Measurements from ENCODE around the gene TCERG1L.
"Not testable (repeated sequence)": the region's sequence is repeated elsewhere in the genome, so short reads cannot be mapped to it uniquely, and the experiment has no call there.

The TCERG1L gene

DNA sequence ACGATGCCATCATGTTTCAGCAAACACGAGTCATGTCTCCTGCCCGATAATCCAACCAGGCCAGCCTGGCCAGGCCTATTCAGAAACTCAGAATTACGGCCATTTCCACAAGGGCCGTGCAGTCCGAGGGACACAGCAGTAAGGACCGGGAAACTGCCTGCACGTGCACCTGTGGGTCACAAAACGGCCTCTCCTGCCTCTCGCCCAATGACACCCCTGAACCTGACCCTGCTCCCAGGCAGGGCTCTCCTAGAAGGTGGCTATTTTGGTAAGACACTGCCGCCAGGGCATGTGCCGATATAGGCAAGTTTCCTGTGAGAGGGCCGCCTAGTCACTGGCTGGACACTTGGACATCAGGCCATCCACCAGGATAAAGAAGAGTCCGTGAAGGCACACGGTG lies 196.7 kb downstream of the TCERG1L start:
- no peak for TF ChIP-seq ZNF274 (IDR thresholded peaks at IDR 0.05; ENCODE audit: low read depth, low read length)
- no peak overlapping the region for H3K4me3 ChIP-seq (ENCODE audit: low read length)

DNA sequence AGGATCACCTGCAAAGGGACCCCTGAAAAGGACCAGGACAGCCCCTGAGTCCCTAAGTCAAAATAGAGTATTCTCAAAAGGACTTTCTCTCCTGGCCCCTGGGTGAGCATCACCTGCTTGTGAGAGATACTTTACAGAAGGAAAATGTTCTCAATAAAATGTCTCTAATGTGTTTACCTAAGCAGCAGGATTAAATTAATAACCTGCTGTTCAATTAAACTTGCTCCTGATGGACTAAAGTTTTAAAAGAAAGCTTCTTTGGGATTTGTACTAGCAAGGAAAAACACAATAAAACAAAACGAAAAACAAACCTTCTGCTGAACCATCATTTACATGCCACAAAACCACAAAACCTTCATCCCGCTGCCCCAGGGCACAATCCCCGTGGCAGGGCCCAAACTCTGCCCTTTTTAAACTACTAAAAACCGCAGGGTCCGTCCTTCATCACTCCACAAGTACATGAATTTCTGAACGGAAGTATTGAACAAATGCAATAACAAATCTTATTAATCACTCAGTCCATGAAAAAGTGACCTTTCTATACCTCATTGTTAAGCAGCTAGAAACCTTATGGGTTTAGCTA lies 197.7 kb downstream of the TCERG1L start:
- H3K4me3 ChIP-seq (ENCODE audit: low read length) = no peak overlapping the region
- no peak for TF ChIP-seq ZNF274 (IDR thresholded peaks at IDR 0.05; ENCODE audit: low read depth, low read length)

DNA sequence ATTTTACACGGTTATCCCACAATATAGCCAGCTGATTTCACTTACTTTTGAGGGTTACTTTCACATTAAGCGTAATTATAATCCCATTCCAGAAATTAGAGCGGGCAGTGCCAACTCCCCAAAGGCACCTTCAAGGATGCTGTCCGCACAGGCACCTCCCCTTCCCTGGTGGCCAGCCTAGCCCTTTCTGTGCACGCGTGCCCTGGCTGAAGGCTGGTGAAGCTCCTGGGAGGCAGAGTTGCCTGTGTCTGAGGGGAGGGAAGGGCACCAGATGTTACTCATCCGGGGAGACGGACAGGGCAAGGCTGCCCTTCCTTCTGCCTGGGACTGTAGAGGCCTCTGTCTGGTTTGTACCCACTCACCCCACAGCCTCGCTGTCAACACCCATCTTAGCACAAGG lies 198.4 kb downstream of the TCERG1L start:
- H3K4me3 ChIP-seq (ENCODE audit: low read length) = no peak overlapping the region
- no peak for TF ChIP-seq ZNF274 (IDR thresholded peaks at IDR 0.05; ENCODE audit: low read depth, low read length)

DNA sequence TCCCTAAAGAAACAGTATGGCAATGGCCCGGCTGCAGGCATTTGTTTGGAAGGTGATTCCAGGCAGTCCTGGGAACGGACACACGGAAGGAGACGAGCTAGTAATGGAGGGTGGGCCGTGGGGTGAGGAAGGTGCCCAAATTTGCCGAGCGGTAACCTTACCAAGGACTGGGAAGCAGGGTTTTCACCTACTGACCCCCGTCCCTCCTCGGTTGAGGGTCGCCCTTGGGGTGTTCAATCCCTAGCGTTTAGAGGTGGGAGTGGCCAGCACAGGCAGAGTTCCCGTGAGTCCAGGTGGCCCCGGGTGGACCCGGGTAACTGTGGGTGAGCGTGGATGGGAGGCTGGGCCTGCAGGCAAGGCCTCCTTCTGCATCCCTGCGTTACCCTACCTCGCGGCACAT lies 198.8 kb downstream of the TCERG1L start:
- no peak overlapping the region for H3K4me3 ChIP-seq (ENCODE audit: low read length)
- TF ChIP-seq ZNF274 (IDR thresholded peaks at IDR 0.05; ENCODE audit: low read depth, low read length) = no peak

- TF ChIP-seq ZNF274 (IDR thresholded peaks at IDR 0.05; ENCODE audit: low read depth, low read length) = no peak
- no peak overlapping the region for H3K4me3 ChIP-seq (ENCODE audit: low read length)
Observed at GRCh38 chr10:131111471-131112080, 199.9 kb downstream of the TCERG1L start.

GRCh38 chr10:131111007-131111406 lies 200.5 kb downstream of the TCERG1L start:
- H3K4me3 ChIP-seq (ENCODE audit: low read length) = no peak overlapping the region
- no peak for TF ChIP-seq ZNF274 (IDR thresholded peaks at IDR 0.05; ENCODE audit: low read depth, low read length)

GRCh38 chr10:131110241-131110783 lies 201.2 kb downstream of the TCERG1L start:
- H3K4me3 ChIP-seq (ENCODE audit: low read length) = no peak overlapping the region
- TF ChIP-seq ZNF274 (IDR thresholded peaks at IDR 0.05; ENCODE audit: low read depth, low read length) = no peak

DNA sequence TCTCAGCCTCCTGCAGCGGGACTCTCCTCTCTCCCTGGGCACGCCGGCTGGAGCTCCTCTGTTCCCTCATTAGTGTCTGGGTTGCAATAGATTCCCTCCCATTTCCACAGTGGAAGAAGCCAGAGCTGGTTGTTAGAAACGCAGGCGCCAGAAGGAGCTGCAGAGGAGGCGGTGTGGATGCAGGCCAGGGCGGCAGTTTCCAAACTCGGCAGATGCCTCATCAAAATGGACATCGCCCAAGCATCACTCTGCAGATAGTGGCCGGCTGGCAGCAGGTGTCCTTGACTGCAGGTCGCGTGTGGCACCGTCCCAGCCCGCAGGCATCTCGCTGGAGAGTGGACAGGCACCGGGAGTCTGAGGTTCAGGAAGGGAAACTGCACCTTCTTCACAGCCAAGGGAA lies 201.8 kb downstream of the TCERG1L start:
- TF ChIP-seq ZNF274 (IDR thresholded peaks at IDR 0.05; ENCODE audit: low read depth, low read length) = no peak
- no peak overlapping the region for H3K4me3 ChIP-seq (ENCODE audit: low read length)

- no peak for TF ChIP-seq ZNF274 (IDR thresholded peaks at IDR 0.05; ENCODE audit: low read depth, low read length)
- no peak overlapping the region for H3K4me3 ChIP-seq (ENCODE audit: low read length)
Observed at GRCh38 chr10:131109291-131109690, 202.2 kb downstream of the TCERG1L start.

DNA sequence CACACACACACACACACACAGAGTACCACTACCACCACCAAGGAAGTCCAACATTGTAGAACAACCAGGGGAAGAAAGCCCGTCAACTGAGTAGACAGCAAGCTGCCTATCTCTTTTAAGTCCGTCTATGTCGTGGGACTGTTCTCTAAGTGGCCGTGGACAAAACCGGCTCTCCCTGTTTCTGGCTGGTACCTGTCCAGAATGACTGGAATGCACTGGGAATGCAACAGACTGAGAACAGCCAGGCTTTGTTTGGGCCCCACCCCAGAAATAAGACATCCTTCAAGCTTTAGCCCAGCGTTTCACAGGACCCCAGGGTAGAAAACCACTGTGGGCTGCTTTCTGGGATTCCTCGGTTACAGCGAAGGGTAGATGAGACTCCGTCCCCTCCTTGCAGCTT lies 203.6 kb downstream of the TCERG1L start:
- H3K4me3 ChIP-seq (ENCODE audit: low read length) = no peak overlapping the region
- no peak for TF ChIP-seq ZNF274 (IDR thresholded peaks at IDR 0.05; ENCODE audit: low read depth, low read length)

DNA sequence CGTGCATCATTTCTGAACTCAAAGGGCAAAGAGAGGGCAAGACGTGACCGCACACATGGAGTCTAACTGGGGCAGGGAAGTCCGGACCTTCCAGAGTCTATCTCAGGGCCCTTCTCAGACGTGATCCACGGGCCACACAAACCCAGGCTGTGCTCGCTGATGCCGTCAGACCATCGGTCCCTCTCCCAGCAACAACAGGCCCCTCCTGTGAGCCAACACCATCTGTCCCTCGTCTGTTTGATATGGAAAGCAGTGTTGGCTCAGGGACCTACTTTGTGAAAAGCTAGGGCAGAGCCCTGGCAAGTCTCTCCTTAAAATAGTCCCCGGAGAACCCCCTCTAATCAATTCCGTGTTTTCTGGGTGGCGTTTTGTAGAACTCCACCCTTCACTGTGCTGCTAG lies 208.8 kb downstream of the TCERG1L start:
- no peak overlapping the region for H3K4me3 ChIP-seq (ENCODE audit: low read length)
- TF ChIP-seq ZNF274 (IDR thresholded peaks at IDR 0.05; ENCODE audit: low read depth, low read length) = no peak

GRCh38 chr10:131102147-131102546 lies 209.4 kb downstream of the TCERG1L start:
- no peak overlapping the region for H3K4me3 ChIP-seq (ENCODE audit: low read length)
- TF ChIP-seq ZNF274 (IDR thresholded peaks at IDR 0.05; ENCODE audit: low read depth, low read length) = no peak

- not testable (repeated sequence) for H3K4me3 ChIP-seq (ENCODE audit: low read length)
Observed at GRCh38 chr10:131100418-131101410, 210.8 kb downstream of the TCERG1L start.

DNA sequence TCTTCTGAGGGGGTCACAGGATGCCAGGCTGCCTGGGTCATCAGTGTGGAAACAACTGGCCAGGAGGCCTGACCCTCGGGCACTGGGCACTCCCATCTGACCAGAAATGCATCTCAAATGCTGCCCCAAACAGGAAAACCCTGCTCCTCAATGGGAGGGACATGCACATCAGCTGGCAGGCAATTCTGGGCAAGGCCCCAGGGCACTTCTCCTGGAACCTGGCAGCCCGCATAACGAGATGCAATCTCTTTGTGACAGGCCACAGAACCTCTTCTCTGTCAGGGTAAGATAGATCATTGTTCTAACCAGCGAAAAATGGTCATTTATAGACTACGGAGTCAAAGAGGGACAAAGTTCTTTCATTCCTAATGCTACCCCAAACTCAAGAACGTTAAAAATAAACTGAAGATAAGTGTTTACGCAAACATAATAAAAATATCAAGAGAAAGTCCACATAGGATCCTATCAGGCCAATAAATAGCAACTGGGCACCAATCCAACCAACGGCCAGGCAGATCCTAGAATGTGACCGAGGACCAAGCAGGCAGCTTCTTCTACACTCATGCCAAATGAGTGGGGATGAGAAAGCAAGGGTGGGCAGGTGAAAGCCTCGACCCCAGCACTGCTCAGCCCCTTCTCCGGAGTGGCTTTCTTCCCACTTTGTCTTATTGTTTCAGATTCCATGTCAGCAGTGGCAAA lies 212.3 kb downstream of the TCERG1L start:
- no peak overlapping the region for H3K4me3 ChIP-seq (ENCODE audit: low read length)
- TF ChIP-seq ZNF274 (IDR thresholded peaks at IDR 0.05; ENCODE audit: low read depth, low read length) = no peak

Data from GM08714 (cell line).